GM18511 (cell line): Measurements from ENCODE around the gene COX4I2.
"Not testable (repeated sequence)": the region's sequence is repeated elsewhere in the genome, so short reads cannot be mapped to it uniquely, and the experiment has no call there.

Experiments
- ATAC-seq: cut with Tn5 transposase; IDR thresholded peaks from one replicate; pipeline ENCODE4 v1.9.1; 2021; ENCODE audit warnings: mild to moderate bottlenecking, moderate library complexity; ENCODE audit not compliant: unreplicated experiment

The COX4I2 gene

GRCh38 chr20:31652917-31653396 lies 15.2 kb downstream of the COX4I2 start:
- ATAC-seq, result no peak

DNA sequence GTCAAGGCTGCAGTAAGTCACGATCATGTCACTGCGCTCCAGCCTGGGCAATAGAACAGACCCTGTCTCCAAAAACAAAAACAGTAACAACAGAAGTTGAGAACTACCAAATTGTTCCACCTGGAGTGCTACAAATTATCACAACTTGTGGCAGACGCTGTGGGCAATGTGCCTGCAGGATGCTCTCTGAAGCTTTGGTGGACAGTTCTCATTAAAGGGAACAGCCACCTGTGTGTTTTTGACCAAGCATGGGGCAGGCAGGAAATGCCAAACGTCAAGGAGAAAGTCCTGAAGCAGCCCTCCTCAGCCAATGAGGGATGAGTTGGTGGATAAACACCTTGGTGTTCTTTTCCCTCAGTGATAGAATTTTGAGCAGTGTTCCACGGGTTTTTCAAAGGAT lies 15.8 kb downstream of the COX4I2 start:
- ATAC-seq, result no peak

- ATAC-seq, result no peak
Measured at GRCh38 chr20:31654534-31654933, 16.8 kb downstream of the COX4I2 start.

- peak; percentile 83 for ATAC-seq
Measured at GRCh38 chr20:31661625-31662371, 24.1 kb downstream of the COX4I2 start.

GRCh38 chr20:31662372-31662854 lies 24.7 kb downstream of the COX4I2 start:
- ATAC-seq, result no peak

GRCh38 chr20:31663524-31663837 lies 25.8 kb downstream of the COX4I2 start:
- ATAC-seq, result no peak

DNA sequence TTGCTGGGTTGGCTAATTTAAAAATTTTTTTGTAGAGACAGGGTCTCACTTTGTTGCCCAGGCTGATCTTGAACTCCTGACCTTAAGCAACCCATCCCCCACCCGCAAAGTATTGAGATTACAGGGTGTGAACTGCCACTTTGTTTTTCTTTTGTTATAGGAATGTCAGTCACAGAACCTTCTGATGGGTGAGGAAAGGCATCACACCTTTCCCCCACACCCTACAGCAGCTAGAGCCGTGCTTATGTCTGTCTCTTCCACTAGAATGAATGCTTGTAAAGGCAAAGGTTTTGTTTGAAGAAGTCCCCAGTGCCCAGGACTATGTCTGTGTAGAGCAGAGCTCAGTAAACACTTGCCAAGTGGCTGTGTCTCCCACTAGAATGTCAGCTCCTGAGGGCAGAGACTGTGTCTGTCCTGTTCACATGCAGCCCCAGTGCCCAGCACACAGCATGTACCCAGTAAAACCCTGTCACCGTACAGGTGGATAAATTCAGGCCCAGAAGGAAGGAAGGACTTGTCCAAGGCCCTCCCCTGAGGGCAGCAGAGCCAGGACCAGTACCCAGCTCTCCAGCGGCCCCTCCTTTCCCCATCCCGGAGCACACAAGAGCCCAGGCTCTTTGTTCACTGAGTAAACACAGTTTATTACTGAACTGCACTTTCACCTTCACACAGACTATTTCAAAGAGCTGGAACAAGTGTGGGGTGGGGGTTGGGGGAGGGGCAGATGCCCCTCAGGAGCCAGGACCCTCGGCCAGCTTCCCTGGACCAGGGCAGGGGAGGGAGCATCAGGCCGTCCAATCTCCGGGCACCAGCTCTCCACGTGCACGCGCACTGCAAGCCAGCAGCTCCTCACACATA lies 26.4 kb downstream of the COX4I2 start:
- no peak for ATAC-seq

DNA sequence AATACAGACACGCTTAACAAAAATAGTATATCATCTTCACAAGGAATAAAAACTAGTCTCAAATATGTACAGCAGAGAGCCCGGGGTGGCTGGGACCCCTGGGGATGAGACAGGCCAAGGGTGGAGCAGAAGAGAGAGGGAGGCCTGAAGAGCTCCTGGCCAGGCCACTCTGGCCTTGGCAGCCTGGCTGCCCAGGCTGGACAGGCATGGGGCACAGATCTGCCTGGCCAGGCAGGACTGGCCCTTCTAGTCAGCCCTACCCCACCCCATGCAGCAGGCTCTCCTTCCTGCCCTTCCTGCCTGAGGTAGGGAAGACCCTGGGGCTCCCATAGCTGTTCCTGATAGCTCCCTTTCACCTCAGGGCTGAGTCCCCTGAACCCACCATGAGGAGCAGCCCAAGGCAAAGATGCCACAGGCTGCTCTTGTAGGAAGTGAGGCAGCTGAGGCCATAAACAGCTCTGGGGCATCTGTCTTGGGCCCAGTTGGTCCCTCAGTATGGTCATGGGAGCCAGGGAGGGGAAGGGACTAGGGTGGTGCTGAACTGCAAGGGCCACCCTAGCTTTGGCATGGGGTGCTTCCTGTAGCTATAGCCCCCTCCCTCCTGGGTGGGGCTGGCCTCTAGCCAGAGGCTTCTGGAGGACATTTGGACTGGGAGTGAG lies 27.1 kb downstream of the COX4I2 start:
- no peak for ATAC-seq

GRCh38 chr20:31665753-31666152 lies 28.0 kb downstream of the COX4I2 start:
- ATAC-seq, result no peak

GRCh38 chr20:31666258-31667042 lies 28.7 kb downstream of the COX4I2 start:
- ATAC-seq, result no peak

- ATAC-seq, result no peak
Measured at GRCh38 chr20:31667315-31668285, 29.9 kb downstream of the COX4I2 start.

DNA sequence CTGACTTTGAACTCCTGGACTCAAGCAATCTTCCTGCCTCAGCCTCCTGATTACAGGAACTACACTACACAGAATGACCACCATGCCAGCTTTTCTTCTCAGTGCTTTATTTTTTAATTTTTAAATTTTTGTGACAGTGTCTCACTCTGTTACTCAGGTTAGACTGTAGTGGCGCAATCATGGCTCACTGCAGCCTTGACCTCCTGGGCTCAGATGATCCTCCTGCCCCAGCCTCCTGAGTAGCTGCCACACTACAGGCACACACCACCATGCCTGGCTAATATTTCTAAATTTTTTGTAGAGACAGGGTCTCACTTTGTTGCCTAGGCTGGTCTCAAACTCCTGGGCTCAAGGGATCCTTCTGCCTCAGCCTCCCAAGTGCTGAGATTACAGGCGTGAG lies 31.2 kb downstream of the COX4I2 start:
- ATAC-seq, result not testable (repeated sequence)

DNA sequence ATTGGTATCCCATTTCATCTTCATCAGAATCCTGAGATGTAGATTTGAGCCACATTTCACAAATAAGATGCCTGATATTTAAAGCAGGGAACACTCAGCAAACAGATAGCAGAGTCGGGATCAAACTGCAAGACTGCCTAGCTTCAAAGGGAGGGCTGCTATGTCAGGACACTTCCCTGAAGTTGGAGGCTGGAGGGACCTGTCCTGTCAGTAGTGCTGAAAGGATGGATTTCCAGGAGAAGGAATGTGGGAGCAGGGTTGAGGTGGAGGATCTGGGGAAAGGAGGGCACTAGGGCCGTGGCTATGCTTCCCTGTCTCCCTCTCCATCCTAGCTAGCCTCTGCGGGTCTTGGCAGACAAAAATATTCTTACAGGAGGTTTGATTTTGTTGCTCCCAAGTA lies 32.2 kb downstream of the COX4I2 start:
- no peak for ATAC-seq

- ATAC-seq, result no peak
Measured at GRCh38 chr20:31670371-31671228, 32.9 kb downstream of the COX4I2 start.

GRCh38 chr20:31671324-31671723 lies 33.6 kb downstream of the COX4I2 start:
- no peak for ATAC-seq

- ATAC-seq, result no peak
Measured at GRCh38 chr20:31673435-31673834, 35.7 kb downstream of the COX4I2 start.

GRCh38 chr20:31673943-31674463 lies 36.3 kb downstream of the COX4I2 start:
- ATAC-seq, result no peak
